Activated CD8-positive, alpha-beta memory T cell treated with anti-CD3 and anti-CD28 coated beads for 24 hours (primary cell): ENCODE data around the gene IL4R.

Source experiments
- DNase-seq: peaks from one replicate; pipeline ENCODE4 v3.0.0-alpha.2; 2020

Gene IL4R

DNA sequence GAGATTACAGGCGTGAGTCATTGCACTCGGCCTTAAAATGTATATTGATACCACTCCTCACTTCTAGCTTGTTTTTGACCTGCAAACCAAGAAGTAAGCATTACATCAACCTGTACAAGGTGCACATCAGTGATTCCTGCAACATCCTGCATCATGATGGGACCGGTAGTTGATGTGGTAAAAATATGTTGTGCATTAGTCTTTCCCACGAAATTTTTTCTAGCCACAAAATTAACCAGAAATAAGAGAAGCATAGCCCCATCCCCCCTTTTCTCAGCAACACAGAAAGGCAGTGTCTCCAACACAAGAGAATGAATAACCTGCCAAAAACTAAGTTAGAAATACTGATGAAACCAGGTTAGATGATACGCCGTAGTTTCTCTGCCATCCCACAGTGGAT is 24.1 kb upstream of the IL4R start:
- peak; percentile 5 for DNase-seq

DNA sequence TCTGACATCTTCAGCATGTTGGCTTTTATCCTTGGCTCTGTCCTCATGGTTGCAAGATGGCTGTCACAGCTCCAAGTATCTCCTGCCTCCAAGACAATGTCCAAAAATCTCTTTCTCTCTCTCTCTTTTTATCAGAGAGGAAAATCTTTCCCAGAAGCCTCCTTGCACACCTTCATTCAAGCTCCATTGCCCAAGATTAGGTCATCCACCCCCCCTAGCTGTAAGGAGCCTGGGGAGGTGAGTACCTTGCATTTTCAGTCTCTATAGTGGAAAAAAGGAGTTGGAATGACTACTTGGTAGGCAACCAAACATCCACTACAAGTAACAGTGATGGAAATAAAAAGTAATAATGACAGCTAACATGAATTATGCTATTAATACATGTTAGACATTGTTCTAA is 23.2 kb upstream of the IL4R start:
- peak; percentile 40 for DNase-seq

DNA sequence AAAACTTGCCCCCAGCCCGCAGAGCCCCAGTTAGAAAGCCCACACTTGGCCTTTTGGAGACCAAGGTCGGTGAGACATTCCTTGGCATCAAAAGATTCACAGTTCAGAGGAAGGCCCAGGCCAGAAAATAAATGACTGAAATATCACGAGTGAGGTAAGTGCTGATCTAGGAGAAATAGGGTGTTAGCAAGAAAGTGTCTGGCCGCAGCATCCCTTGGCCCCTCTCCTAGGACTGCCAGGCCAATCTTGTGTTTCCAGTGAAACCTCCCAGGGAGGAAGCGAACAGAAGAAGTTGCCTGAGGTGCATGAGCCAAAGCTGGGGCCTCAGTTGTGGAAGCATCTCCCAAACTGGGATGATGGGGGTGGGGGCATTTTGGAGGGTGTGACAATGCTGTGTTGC is 22.7 kb upstream of the IL4R start:
- DNase-seq, result peak; percentile 40

DNA sequence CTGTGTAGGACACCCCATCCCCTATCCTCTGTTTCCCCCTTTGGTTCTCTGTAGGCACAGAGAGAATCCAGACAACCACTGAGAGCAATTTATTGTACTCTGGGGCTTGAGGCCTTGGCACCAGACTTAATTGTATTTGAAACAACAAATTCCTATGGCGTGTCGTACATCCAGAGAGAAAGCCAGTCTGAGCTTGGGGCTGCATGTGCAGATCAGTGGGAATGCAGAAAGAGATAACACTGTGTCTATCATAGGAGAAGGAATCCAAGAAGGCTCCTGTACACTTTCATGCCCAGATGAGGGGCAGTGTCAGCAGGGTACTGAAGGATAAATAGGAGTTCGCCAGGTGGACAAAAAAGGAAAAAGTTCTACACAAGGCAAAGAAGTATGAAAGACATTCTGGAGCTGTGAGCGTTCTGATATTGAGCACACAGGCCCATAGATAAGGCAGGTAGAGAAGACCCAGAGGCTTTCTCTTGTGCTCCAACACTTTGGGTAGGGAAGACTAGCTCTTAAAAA is 22.0 kb upstream of the IL4R start:
- peak; percentile 35 for DNase-seq

DNA sequence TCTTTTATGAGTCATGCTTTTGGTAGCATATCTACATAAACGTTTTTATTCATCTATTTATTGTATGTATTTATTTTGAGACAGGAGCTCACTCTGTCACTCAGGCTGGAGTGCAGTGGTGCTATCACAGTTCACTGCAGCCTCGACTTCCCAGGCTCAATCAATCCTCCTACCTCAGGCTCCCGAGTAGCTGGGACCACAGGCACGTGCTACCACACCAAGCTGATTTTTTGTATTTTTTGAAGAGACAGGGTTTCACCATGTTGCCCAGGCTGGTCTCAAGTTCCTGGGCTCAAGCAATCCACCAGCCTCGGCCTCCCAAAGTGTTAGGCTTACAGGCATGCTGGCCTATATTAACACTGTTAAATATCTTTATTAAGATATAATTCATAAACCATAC is 20.4 kb upstream of the IL4R start:
- peak; percentile 15 for DNase-seq

DNA sequence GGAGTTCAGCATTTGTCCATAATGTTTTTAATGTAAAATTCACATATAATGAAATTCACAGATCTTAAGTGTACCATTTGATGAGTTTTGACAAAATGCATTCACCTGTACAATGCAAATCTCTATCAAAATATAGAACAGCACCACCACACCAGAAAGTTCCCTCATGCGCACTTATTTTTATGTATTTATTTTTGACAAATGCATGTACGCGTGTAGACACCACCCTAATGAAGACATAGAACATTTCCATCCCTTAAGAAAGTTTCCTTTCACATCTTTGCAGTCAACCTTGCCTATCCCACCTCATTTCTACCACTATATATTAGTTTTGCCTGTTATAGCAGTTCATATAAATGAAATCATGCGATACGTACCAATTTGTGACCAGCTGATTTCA is 15.6 kb upstream of the IL4R start:
- no peak for DNase-seq

DNA sequence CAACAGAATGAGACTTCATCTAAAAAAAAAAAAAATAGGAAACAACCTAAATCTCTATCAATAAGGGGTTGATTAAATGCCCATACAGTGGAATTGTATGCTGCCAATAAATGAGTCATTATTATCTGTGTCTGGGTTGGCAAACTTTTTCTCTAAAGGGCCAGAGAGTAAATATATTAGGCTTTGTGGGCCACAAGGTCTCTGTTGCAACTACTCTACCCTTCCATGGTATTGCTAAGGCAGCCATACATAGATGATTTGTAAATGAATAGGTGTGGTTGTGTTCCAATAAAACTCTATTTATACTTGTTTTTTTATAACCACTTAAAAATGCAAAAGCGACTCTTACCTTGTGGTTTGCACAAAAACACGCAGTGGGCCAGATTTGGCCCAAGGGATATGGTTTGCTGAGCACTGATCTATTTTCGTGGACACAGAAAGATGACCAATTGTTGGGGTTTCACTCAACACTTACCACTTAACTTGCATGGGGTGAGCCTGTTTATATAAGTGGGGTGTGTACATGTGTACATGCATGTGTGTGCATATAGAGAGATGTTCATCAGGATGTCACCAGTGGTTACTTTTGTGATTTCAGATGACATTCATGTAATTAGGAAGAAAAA is 12.4 kb upstream of the IL4R start:
- DNase-seq, result peak; percentile 28

DNA sequence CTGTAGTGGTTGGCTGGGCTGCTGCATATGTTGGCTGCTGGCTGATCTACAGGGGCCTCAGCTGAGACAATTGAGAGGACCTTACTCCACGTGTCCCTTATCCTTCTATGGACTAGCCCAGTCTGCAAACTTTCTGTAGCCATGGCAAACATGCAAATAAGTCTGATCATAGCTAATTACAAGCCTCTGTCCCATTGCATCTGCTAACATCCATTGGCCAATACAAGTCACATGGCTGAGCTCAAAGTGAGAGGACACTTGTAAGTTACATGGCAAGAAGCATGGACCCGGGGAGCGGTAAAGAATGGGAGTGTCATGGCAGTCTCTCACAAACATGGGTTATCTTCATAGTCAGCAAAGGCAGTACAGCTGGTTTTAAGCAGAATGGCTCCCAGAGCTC is 11.6 kb upstream of the IL4R start:
- DNase-seq, result no peak

DNA sequence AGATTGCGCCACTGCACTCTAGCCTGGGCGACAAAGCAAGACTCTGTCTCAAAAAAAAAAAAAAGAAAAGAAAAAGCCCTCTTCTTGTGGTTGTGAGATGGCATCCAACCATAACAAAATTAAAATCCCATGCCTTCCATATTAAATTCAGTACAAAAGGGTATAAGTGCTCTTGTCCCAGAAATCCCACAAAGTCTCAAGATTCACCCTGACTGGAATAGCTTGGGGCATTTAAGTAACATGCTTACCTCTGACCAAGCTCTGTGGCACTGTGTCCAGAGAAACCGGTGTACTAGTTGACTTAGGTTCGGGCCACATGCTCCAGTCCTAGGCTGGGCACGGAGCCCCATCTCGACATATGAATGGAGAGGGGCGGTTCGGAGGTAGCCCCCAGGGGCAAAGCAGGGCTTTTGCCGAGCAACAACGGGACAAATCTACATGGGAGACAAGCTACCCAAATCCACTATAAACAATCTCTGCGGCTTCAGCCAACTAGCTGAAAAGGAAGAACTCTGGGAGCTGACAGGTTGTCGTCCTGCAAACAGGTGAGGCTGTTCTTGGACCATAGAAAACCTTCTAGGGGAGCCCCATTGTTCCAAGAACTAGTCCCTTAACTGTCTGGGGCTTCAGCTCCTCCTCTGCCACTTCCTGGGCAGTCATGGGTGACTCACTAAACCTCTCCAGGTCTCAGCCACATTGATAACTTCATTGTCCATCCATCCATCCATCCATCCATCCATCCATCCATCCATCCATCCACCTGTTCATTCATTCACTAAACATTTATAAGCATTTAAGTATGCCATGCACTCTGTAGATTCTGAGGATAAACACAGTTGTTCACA is 10.3 kb upstream of the IL4R start:
- no peak for DNase-seq

DNA sequence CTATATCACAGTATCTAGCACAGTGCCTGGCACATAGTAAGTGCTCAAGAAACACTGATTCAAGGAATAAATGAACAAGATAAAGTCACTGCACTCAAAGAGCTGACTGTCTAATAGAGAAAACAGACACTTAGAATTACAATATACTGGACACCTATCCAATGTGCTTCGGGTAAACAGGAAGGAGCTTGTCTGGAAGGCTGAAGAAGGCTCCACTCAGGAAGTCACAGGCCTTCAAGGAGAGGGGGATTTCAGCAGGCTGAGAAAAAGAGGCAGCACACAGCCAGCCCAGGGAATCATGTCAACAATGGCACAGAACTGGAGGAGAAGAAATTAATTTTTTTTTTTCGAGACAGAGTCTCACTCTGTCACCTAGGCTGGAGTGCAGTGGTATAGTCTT is 9.7 kb upstream of the IL4R start:
- DNase-seq, result no peak

DNA sequence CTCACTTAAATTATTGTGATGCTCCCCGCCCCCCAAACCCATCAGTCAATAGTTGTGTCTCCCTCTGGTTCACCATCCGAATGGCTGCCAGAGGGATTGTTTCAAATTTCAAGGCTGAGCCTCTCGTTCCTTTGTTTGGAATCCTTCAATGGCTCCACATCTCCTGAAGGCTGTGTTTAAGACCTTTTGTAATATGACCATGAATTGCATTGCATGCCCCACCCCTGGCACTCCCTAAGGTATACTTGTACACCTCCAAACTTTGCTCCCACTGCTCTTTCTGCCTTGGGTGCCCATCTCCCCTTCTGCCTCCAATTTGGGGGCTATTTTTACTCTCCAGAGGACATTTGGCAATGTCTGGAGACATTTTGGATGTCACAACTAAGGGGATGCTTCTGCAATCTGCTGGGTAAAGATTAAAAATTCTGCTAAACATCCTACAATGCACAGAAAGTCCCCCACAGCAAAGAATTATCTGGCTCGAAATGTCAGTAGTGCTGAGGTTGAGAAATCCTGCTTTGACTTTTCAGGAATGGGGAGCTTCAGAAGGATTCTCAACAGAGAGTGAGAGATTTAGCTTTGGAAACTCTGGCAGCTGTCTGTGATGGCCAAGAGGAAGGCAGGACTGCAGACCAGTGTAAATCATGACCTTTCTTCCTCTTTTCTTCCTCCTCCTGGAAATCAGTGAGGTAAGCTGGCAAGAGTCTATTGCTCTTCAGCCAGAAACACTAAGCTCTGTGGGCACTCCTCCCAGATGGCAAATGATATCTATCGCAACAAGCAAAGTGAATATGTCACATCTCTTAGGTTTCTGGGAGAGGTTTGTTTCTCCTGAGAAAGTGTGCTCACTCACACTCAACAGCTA is 8.7 kb upstream of the IL4R start:
- DNase-seq, result no peak

DNA sequence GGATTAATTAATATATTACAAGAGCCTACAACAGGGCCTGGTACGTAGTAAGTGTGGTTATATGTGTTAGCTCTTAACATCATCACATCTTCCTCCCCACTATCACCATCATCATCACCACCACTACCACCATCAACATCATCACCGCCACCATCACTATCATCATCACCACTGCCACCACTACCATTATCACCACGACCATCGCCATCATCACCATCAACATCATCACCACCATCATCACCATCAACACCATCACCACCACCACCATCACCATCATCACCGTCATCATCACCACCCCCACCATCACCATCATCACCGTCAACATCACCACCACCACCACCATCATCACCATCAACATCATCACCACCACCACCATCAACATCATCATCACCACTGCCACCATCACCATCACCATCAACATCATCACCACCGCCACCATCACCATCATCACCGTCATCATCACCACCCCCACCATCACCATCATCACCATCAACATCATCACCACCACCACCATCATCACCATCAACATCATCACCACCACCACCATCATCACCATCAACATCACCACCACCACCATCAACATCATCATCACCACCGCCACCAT is 7.8 kb upstream of the IL4R start:
- DNase-seq, result no peak

DNA sequence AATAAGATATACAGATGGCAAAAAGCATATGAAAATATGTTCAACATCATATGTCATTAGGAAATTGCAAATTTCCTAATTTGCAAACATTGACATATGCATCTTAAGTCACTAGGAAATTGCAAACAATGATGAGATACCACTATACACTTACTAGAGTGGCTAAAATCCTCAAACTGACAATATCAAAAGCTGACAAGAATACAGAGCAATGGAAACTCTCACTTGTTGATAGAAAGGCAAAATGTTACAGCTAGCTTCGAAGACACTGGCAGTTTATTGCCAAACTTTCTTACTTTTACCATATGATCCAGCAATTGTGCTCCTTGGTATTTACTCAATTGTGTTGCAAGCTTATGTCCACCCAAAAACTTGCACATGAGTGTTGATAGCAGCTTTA is 5.0 kb upstream of the IL4R start:
- no peak for DNase-seq

DNA sequence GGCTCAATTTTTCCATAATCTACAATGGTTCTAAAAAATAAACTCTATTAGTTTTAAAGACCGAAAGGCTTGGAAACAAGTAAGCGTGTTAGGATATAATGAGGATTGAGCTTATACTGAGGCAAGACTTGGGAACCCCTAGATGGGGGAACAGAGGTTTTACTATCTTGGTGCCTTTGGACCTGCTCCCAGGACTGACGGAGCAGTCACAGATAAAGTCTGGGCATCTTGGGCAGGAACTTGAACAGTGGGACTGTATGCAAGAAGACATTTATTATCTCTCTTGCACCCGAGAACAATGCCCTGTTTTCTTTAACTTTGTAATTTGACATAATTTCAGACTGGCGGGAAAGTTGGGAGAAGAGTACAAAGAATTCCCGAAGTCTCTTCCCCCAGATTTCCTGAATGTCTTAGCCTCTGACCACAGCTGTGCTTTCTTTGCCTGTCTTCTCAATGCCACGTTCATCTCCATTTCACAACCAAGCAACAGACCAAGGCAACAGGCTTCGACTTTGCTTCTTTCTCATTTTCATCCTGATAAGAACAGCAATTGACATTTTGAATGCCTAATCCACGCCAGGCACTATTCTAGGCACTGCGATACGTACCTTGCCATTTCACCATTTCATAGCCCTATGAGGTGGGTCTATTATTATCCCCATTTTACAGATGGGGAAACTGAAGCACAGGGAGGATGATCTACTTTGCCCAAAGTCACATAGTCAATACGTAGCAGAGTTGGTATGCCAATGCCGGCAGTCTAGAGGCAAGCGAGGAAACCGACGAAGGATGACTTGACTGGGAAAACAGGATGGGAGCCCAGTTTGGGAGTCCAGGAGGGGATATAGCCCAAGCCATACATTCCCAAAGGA is 3.0 kb upstream of the IL4R start:
- DNase-seq, result no peak

DNA sequence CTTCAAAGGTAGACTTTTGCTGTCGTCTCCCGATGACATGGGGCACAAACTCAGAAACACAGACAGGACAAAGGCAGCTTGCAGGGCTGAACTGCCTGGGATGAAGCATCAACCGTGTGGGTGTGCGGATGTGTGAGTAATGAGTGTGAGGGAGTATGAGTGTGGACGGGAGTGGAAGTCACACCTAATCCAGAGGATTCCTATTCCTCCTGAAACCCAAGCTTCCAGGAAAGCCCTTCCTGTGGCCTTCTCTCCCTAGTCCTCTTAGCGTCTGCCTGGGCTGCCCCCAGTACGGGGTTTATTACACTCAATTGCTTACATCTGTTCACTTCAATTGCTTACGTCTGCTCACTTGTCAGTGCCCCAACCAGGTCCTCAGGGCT is 2.3 kb upstream of the IL4R start:
- DNase-seq, result peak; percentile 55

DNA sequence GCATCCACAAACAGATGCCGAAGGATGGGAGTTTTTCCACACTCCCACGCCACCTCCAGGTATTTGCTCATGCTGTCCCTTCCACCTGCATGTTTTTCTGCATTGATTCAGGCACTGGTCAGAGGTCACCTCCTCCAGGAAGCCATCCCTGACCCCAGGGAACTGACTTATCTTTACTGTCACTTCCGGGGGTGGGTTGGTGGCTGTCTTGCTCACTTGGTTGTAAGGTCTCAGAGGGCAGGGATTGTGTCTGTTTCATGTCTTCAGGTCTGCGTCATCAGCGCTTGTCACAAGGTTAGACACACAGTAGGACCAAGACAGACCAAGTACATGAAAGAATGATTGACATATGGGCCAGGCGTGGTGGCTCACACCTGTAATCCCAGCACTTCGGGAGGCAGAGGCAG is 1.9 kb upstream of the IL4R start:
- DNase-seq, result no peak

DNA sequence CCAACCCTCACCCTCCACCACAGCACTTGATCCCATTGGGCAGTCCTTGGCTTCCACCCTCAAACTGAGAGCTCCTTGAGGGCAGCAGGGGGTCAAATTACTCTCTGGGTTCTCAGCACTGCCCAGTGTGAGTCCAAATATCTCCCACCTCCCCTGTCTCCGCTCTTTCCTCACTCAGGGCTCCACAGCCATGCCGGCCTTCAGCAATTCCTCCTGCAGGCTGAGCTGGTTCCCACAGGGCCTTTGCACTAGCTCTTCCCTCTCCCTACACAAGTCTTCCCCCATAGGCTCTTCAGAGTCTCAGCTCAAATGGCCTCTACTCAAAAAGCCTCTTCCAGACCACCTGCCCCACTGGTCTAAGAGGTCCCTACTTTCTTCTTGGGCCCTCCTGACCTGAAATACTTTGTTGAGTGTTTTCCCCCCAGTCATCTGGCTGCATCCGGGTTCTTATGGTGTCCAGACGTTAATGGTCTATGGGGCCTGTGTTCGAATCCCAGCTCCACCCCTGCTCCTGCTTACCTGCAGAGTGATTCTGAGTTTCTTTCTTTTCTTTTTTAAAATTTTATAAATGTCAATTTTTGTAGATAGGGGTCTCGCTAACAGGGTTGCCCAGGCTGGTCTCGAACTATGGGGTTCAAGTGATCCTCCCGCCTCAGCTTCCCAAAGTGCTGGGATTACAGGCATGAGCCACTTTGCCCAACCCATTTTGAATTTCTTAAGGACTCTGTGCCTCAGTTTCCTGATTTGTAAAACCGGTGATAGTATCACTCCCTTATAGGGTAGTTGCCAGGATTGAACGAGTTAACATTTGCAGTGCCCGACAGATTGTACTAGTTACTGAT is 973 bp upstream of the IL4R start:
- no peak for DNase-seq

DNA sequence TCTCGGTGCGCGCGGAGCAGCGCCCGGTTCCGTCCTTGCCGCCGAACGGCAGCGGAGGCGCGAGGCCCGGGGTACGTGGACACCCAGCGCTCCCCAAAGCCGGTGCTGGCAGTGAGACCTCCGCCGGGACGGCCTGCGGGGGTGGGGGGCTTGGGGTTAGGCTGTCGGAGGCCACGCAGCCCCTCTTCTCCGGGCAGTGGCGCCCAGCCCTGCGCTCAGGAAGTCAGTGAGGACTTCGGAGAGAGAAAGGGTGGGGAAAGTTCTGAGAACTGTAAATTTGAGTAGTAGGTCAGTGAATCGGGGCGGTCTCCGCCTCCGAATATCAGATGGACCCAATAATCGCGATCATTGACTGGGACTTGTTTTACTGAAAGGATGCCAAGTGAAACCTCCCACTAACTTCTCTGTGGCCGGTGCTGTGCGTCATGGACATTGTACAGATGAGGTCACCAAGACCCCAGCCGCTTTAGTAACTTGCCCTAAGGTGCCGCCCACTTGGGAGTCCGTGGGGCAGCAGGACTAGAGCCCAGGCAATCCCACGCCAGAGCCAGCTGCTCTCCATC is 468 bp downstream of the IL4R start:
- DNase-seq, result peak; percentile 84

DNA sequence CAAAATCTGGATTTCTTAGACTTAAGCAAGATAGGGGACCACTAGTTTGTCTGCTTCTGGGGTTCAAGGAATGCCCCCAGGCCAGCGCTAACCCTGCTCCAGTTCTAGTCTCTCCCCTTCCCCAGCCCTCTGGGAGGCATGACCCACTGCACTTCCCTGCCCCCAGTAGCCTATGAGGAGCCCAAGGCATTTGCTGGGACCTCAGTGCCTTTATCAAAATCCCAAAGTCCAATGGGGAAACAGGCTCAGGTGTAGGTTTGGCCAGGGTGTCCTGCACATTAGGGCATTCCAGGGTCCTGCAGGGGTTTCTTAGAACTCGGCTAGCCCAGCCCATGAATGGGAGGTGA is 1.2 kb downstream of the IL4R start:
- no peak for DNase-seq

DNA sequence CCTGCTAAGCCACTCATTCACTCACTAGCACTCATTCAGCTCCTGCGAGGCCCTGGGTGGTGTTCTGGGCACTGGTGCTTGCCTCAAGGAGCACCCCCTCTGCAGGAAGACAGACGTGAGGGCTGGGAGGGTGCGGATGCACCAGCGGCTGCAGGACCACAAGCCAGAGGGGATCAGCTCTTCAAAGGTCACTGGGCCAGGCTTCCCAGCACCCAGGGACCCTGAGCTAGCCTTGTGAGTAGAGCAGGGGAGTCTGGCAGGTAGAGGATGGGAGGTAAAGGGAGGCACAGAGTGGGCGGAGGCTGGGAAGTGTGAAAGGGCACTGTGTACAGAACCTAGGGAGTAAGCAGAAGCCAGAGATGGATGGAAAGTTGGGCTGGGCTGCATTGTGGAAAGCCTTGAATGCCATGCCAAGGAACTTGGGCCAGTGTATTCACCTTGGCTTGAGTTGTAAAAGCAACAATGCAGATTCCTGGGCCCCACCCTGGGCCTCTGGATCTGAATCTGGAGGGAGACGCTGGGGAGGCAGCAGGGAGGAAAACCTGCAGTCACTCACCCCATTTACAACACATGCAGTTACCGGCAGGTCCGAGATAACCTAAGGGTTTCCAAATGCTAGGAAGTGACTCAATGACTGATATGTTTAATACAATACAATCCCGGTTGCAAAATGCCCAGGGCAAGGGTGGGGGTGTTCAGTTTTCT is 1.7 kb downstream of the IL4R start:
- peak; percentile 78 for DNase-seq
